ENCODE results near the gene CARS2.
"Not testable (repeated sequence)": the region's sequence is repeated elsewhere in the genome, so short reads cannot be mapped to it uniquely, and the experiment has no call there.

CARS2 gene

GRCh38 chr13:110726726-110727125 lies 20.8 kb upstream of the CARS2 start:
- no peak for TF ChIP-seq CTCF (IDR thresholded peaks at IDR 0.05; ENCODE audit: low read depth, low read length)
- H3K4me3 ChIP-seq (ENCODE audit: low read depth, low read length): no peak overlapping the region

- H3K4me3 ChIP-seq (ENCODE audit: low read depth, low read length): not testable (repeated sequence)
Observed at GRCh38 chr13:110726153-110726552, 20.2 kb upstream of the CARS2 start.

- no peak overlapping the region for H3K4me3 ChIP-seq (ENCODE audit: low read depth, low read length)
- TF ChIP-seq CTCF (IDR thresholded peaks at IDR 0.05; ENCODE audit: low read depth, low read length): no peak
Observed at GRCh38 chr13:110723598-110723997, 17.7 kb upstream of the CARS2 start.

GRCh38 chr13:110722971-110723370 lies 17.1 kb upstream of the CARS2 start:
- no peak overlapping the region for H3K4me3 ChIP-seq (ENCODE audit: low read depth, low read length)
- TF ChIP-seq CTCF (IDR thresholded peaks at IDR 0.05; ENCODE audit: low read depth, low read length): no peak

- no peak overlapping the region for H3K4me3 ChIP-seq (ENCODE audit: low read depth, low read length)
- TF ChIP-seq CTCF (IDR thresholded peaks at IDR 0.05; ENCODE audit: low read depth, low read length): no peak
Observed at GRCh38 chr13:110719036-110719710, 13.3 kb upstream of the CARS2 start.

GRCh38 chr13:110716247-110716515 lies 10.3 kb upstream of the CARS2 start:
- TF ChIP-seq CTCF (IDR thresholded peaks at IDR 0.05; ENCODE audit: low read depth, low read length): no peak
- H3K4me3 ChIP-seq (ENCODE audit: low read depth, low read length): peak overlapping the region; percentile 78

GRCh38 chr13:110715395-110716246 lies 9.7 kb upstream of the CARS2 start:
- no peak; the same call in 1 of the 2 replicates for TF ChIP-seq CTCF (IDR thresholded peaks at IDR 0.05; ENCODE audit: low read depth, low read length)

More at GRCh38 chr13:110715395-110716246, 9.7 kb upstream of the CARS2 start:
- H3K4me3 ChIP-seq (ENCODE audit: low read depth, low read length): peak overlapping the region; percentile 89

Measured in WI38 (cell line).